ENCODE measurements around the gene TRAPPC14.

The TRAPPC14 gene

GRCh38 chr7:100170101-100170897 is 11.8 kb upstream of the TRAPPC14 start:
- DNase-seq (ENCODE audit: low read depth): no peak
- no peak overlapping the region for H3K4me3 ChIP-seq (ENCODE audit: low read length)
- TF ChIP-seq CTCF (IDR thresholded peaks at IDR 0.05; ENCODE audit: insufficient read depth, low read depth, low read length, missing control alignments): no peak

- no peak for TF ChIP-seq CTCF (IDR thresholded peaks at IDR 0.05; ENCODE audit: insufficient read depth, low read depth, low read length, missing control alignments)
- no peak overlapping the region for H3K4me3 ChIP-seq (ENCODE audit: low read length)
- no peak for DNase-seq (ENCODE audit: low read depth)
These were observed 10.8 kb upstream of the TRAPPC14 start for GRCh38 chr7:100169147-100169850.

GRCh38 chr7:100167912-100168323 is 9.4 kb upstream of the TRAPPC14 start:
- no peak for TF ChIP-seq CTCF (IDR thresholded peaks at IDR 0.05; ENCODE audit: insufficient read depth, low read depth, low read length, missing control alignments)
- peak overlapping the region; percentile 51 for H3K4me3 ChIP-seq (ENCODE audit: low read length)
- peak; percentile 32 for DNase-seq (ENCODE audit: low read depth)

GRCh38 chr7:100166970-100167911 is 8.7 kb upstream of the TRAPPC14 start:
- no peak for TF ChIP-seq CTCF (IDR thresholded peaks at IDR 0.05; ENCODE audit: insufficient read depth, low read depth, low read length, missing control alignments)
- peak overlapping the region; percentile 51 for H3K4me3 ChIP-seq (ENCODE audit: low read length)
- DNase-seq (ENCODE audit: low read depth): no peak

GRCh38 chr7:100166317-100166940 is 7.9 kb upstream of the TRAPPC14 start:
- no peak overlapping the region for H3K4me3 ChIP-seq (ENCODE audit: low read length)
- no peak for DNase-seq (ENCODE audit: low read depth)
- no peak for TF ChIP-seq CTCF (IDR thresholded peaks at IDR 0.05; ENCODE audit: insufficient read depth, low read depth, low read length, missing control alignments)

GRCh38 chr7:100163871-100164270 is 5.3 kb upstream of the TRAPPC14 start:
- no peak for TF ChIP-seq CTCF (IDR thresholded peaks at IDR 0.05; ENCODE audit: insufficient read depth, low read depth, low read length, missing control alignments)
- H3K4me3 ChIP-seq (ENCODE audit: low read length): no peak overlapping the region
- DNase-seq (ENCODE audit: low read depth): no peak
